ENCODE data around the gene JUP. TPM values are rescaled to one million over a fixed set of nuclear protein-coding genes. Genes with fewer than 3 reads are reported as not detected.

Gene JUP
- total and polyA plus RNA-seq, 2 of the 13 experiments (the other 11 are each of a cell fraction or from before 2014, with no cell fraction given) = 12.1 to 20.6 TPM

- no peak; the same call in 1 of the 2 replicates for TF ChIP-seq MYPOP (CRISPR knock-in tag; IDR thresholded peaks at IDR 0.05)
- TF ChIP-seq TP53 (CRISPR knock-in tag; conservative IDR thresholded peaks at IDR 0.05) = no peak
- TF ChIP-seq ADNP (CRISPR knock-in tag; IDR thresholded peaks at IDR 0.05) = no peak
- TF ChIP-seq CTCF (CRISPR knock-in tag; IDR thresholded peaks at IDR 0.05) = no peak
- TF ChIP-seq PAXIP1 (CRISPR knock-in tag; conservative IDR thresholded peaks at IDR 0.05) = peak; percentile 64
- TF ChIP-seq NBN (conservative IDR thresholded peaks at IDR 0.05) = no peak
- no peak for TF ChIP-seq GFI1 (CRISPR knock-in tag; IDR thresholded peaks at IDR 0.05; ENCODE audit: borderline replicate concordance)
- peak; percentile 79; the same call in 1 of the 2 replicates for TF ChIP-seq SIN3B (IDR thresholded peaks at IDR 0.05; ENCODE audit: low read length)
- no peak for TF ChIP-seq NR0B2 (CRISPR knock-in tag; IDR thresholded peaks at IDR 0.05)
- no peak for TF ChIP-seq ZNF576 (CRISPR knock-in tag; IDR thresholded peaks at IDR 0.05)
- TF ChIP-seq PHF20 (CRISPR knock-in tag; IDR thresholded peaks at IDR 0.05) = peak; percentile 11; the same call in 1 of the 2 replicates
- TF ChIP-seq SALL2 (CRISPR knock-in tag; IDR thresholded peaks at IDR 0.05) = no peak
- TF ChIP-seq ZSCAN30 (CRISPR knock-in tag; IDR thresholded peaks at IDR 0.05) = no peak
- no peak for TF ChIP-seq ZNF232 (CRISPR knock-in tag; IDR thresholded peaks at IDR 0.05; ENCODE audit: borderline replicate concordance)
- TF ChIP-seq HOXD1 (CRISPR knock-in tag; IDR thresholded peaks at IDR 0.05) = no peak
- no peak for TF ChIP-seq ZFP36 (IDR thresholded peaks at IDR 0.05; ENCODE audit: borderline replicate concordance, low read depth, low read length, partially characterized antibody)
- TF ChIP-seq CSRNP1 (CRISPR knock-in tag; IDR thresholded peaks at IDR 0.05) = no peak; the same call in 1 of the 2 replicates
- 0 out of 2 replicates have a peak, but pooled peaks have one; percentile 55 for TF ChIP-seq ZNF264 (CRISPR knock-in tag; IDR thresholded peaks at IDR 0.05)
- TF ChIP-seq YEATS2 (CRISPR knock-in tag; IDR thresholded peaks at IDR 0.05; ENCODE audit: borderline replicate concordance) = 0 out of 2 replicates have a peak, but pooled peaks have one; percentile 16
These were observed 26.1 kb upstream of the JUP start, which contains the start of gene FKBP10 (continued) for GRCh38 chr17:41812381-41813151.
